ENCODE results near the gene FARS2. TPM values are rescaled to one million over a fixed set of nuclear protein-coding genes. Genes with fewer than 3 reads are reported as not detected.

The FARS2 gene
- total and polyA plus RNA-seq, 2 experiments from 2014 or later, result 9.9 to 15.4 TPM

- no peak for TF ChIP-seq EZH2 (IDR thresholded peaks at IDR 0.05; ENCODE audit: borderline replicate concordance)
- no peak for TF ChIP-seq CTCF (IDR thresholded peaks at IDR 0.05; ENCODE audit: poor library complexity)
- no peak for TF ChIP-seq EZH2phosphoT487 (IDR thresholded peaks at IDR 0.05; ENCODE audit: low read depth, severe bottlenecking, unreplicated experiment)
- Histone ChIP-seq H3K27me3 (no peaks in the 10 kb centered on the region), H3K9me3 (ENCODE audit: low read depth) (no peaks in the 10 kb centered on the region), H4K20me1 (ENCODE audit: insufficient read depth, poor library complexity, severe bottlenecking) (no peaks in the 10 kb centered on the region), H2AFZ (no peak overlapping the region), H3K4me3 (no peak overlapping the region), H3K4me2 (no peak overlapping the region), H3K9me2 (replicated peaks; ENCODE audit: insufficient read depth) (no peaks in the 10 kb centered on the region), H3K4me1 (ENCODE audit: insufficient read depth) (peaks cover 12% of the 10 kb centered on the region), H3K79me2 (peaks cover 40% of the 10 kb centered on the region), H3K36me3 (replicated peaks; ENCODE audit: insufficient read depth, low read depth) (no peaks in the 10 kb centered on the region), H3K27ac (no peak overlapping the region)
- WGBS (ENCODE audit: low lambda C conversion rate, missing lambda C conversion rate), result 82% methylated on average over 10 of the region's 10 CpGs
- no peak for DNase-seq (ENCODE audit: low spot score)
These were observed 41.1 kb downstream of the FARS2 start for GRCh38 chr6:5302220-5302946.

GRCh38 chr6:5302995-5303622 is 41.8 kb downstream of the FARS2 start:
- DNase-seq (ENCODE audit: low spot score), result peak; percentile 80
- Histone ChIP-seq H2AFZ (no peak overlapping the region), H3K9me2 (replicated peaks; ENCODE audit: insufficient read depth) (no peaks in the 10 kb centered on the region), H4K20me1 (ENCODE audit: insufficient read depth, poor library complexity, severe bottlenecking) (no peaks in the 10 kb centered on the region), H3K79me2 (peaks cover 36% of the 10 kb centered on the region), H3K9me3 (ENCODE audit: low read depth) (no peaks in the 10 kb centered on the region), H3K4me1 (ENCODE audit: insufficient read depth) (peaks cover 12% of the 10 kb centered on the region), H3K27me3 (no peaks in the 10 kb centered on the region), H3K36me3 (replicated peaks; ENCODE audit: insufficient read depth, low read depth) (no peaks in the 10 kb centered on the region), H3K27ac (no peak overlapping the region), H3K4me3 (no peak overlapping the region), H3K4me2 (peak overlapping the region; percentile 59)
- TF ChIP-seq EZH2 (IDR thresholded peaks at IDR 0.05; ENCODE audit: borderline replicate concordance) (no peak), CTCF (IDR thresholded peaks at IDR 0.05; ENCODE audit: poor library complexity) (peak; percentile 55), EZH2phosphoT487 (IDR thresholded peaks at IDR 0.05; ENCODE audit: low read depth, severe bottlenecking, unreplicated experiment) (no peak)
- 49% methylated on average over 10 of the region's 10 CpGs for WGBS (ENCODE audit: low lambda C conversion rate, missing lambda C conversion rate)

- Histone ChIP-seq H3K27ac (no peak overlapping the region), H2AFZ (no peak overlapping the region), H3K4me2 (peak overlapping the region; percentile 59), H3K79me2 (peaks cover 32% of the 10 kb centered on the region), H3K27me3 (no peaks in the 10 kb centered on the region), H3K9me3 (ENCODE audit: low read depth) (no peaks in the 10 kb centered on the region), H3K4me1 (ENCODE audit: insufficient read depth) (peaks cover 12% of the 10 kb centered on the region), H3K4me3 (no peak overlapping the region), H4K20me1 (ENCODE audit: insufficient read depth, poor library complexity, severe bottlenecking) (no peaks in the 10 kb centered on the region), H3K9me2 (replicated peaks; ENCODE audit: insufficient read depth) (no peaks in the 10 kb centered on the region), H3K36me3 (replicated peaks; ENCODE audit: insufficient read depth, low read depth) (no peaks in the 10 kb centered on the region)
- DNase-seq (ENCODE audit: low spot score), result no peak
- TF ChIP-seq EZH2phosphoT487 (IDR thresholded peaks at IDR 0.05; ENCODE audit: low read depth, severe bottlenecking, unreplicated experiment), result no peak
- TF ChIP-seq EZH2 (IDR thresholded peaks at IDR 0.05; ENCODE audit: borderline replicate concordance), result no peak
- no peak for TF ChIP-seq CTCF (IDR thresholded peaks at IDR 0.05; ENCODE audit: poor library complexity)
- WGBS (ENCODE audit: low lambda C conversion rate, missing lambda C conversion rate), result 78% methylated on average over 8 of the region's 8 CpGs
These were observed 42.4 kb downstream of the FARS2 start for GRCh38 chr6:5303682-5304081.

Measured in hepatocyte (in vitro differentiated cells).